ENCODE measurements around the gene MMUT.

DNA sequence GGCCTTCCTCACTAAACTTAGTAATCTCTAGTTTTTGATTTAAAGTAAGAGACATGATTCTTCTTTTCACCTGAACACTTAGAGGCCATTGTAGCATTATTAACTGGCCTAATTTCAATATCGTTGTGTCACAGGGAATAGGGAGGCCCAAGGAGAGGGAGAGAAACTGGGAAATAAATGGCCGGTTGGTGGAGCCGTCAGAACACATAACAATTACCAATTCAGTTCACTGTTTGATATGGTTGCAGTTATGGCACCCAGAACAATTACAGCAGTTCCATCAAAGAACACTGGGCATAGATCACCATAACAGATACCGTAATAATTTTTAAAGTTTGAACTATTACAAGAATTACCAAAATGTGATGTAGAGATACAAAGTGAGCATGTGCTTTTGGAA is 27.6 kb upstream of the MMUT start:
- TF ChIP-seq EZH2 (IDR thresholded peaks at IDR 0.05; ENCODE audit: insufficient read depth, poor library complexity, severe bottlenecking) (no peak), EZH2phosphoT487 (IDR thresholded peaks at IDR 0.05; ENCODE audit: insufficient read depth, low read depth) (no peak)
